ENCODE data around the gene KLHL22.
"Not testable (repeated sequence)": the region's sequence is repeated elsewhere in the genome, so short reads cannot be mapped to it uniquely, and the experiment has no call there.

KLHL22 gene

GRCh38 chr22:20494978-20495860 lies at the start of gene KLHL22:
Gene KLHL22 (minus strand): TSS chr22:20495795. CDS start chr22:20489211, 6,584 bp downstream.
- peak; percentile 60 for DNase-seq

GRCh38 chr22:20545318-20545634 lies 49.7 kb upstream of the KLHL22 start:
- DNase-seq: not testable (repeated sequence)

- DNase-seq: no peak
These were observed 47.1 kb upstream of the KLHL22 start for GRCh38 chr22:20542736-20543135.

GRCh38 chr22:20542055-20542454 lies 46.5 kb upstream of the KLHL22 start:
- DNase-seq: no peak

- not testable (repeated sequence) for DNase-seq
These were observed 43.3 kb upstream of the KLHL22 start for GRCh38 chr22:20538875-20539274.

GRCh38 chr22:20537983-20538382 lies 42.4 kb upstream of the KLHL22 start:
- DNase-seq: no peak

GRCh38 chr22:20537325-20537756 lies 41.7 kb upstream of the KLHL22 start:
- DNase-seq: no peak

GRCh38 chr22:20536590-20537324 lies 41.2 kb upstream of the KLHL22 start:
- DNase-seq: no peak

GRCh38 chr22:20533879-20534265 lies 38.3 kb upstream of the KLHL22 start:
- no peak for DNase-seq

GRCh38 chr22:20533095-20533878 lies 37.7 kb upstream of the KLHL22 start:
- no peak for DNase-seq

GRCh38 chr22:20532256-20532993 lies 36.8 kb upstream of the KLHL22 start:
- DNase-seq: no peak

- DNase-seq: no peak
These were observed 36.0 kb upstream of the KLHL22 start for GRCh38 chr22:20531404-20532201.

GRCh38 chr22:20531154-20531403 lies 35.5 kb upstream of the KLHL22 start:
- DNase-seq: no peak

GRCh38 chr22:20530368-20531153 lies 35.0 kb upstream of the KLHL22 start:
- no peak for DNase-seq

- DNase-seq: no peak
These were observed 32.9 kb upstream of the KLHL22 start for GRCh38 chr22:20528405-20528978.

GRCh38 chr22:20526628-20527355 lies 31.2 kb upstream of the KLHL22 start:
- DNase-seq: no peak

GRCh38 chr22:20526305-20526627 lies 30.7 kb upstream of the KLHL22 start:
- no peak for DNase-seq

GRCh38 chr22:20525048-20525447 lies 29.5 kb upstream of the KLHL22 start:
- no peak for DNase-seq

- no peak for DNase-seq
These were observed 28.4 kb upstream of the KLHL22 start for GRCh38 chr22:20524004-20524481.
